H9 (cell line): ENCODE results near the gene ARRDC2. TPM values are rescaled to one million over a fixed set of nuclear protein-coding genes. Genes with fewer than 3 reads are reported as not detected.
A peak's percentile ranks its signal among the peaks of the same experiment; 100 is the strongest.

ENCODE experiments used
- DNase-seq: peaks from one replicate; pipeline ENCODE4 v3.0.0-alpha.2; 2017
- H2AFZ ChIP-seq: one replicate; pipeline ENCODE4 v1.6.1; 2013; ENCODE audit warnings: mild to moderate bottlenecking, low read length, control low read depth, moderate library complexity
- H2AK5ac ChIP-seq: 2 replicates; pipeline ENCODE4 v1.6.1; 2013; ENCODE audit warnings: low read length, control low read depth, mixed read lengths; ENCODE audit not compliant: insufficient read length
- H2BK120ac ChIP-seq: one replicate; pipeline ENCODE4 v1.6.1; 2013; ENCODE audit warnings: low read depth, mild to moderate bottlenecking, low read length, control low read depth, inconsistent platforms; ENCODE audit not compliant: poor library complexity, severe bottlenecking
- H2BK12ac ChIP-seq: 2 replicates; pipeline ENCODE4 v1.6.1; 2013; ENCODE audit warnings: low read length, control low read depth, mixed read lengths, low read depth; ENCODE audit not compliant: insufficient read length
- H2BK15ac ChIP-seq: 2 replicates; pipeline ENCODE4 v1.6.1; 2013; ENCODE audit warnings: low read depth, low read length, control low read depth
- H2BK20ac ChIP-seq: one replicate; pipeline ENCODE4 v1.6.1; 2013; ENCODE audit warnings: low read depth, mild to moderate bottlenecking, low read length, control low read depth, inconsistent platforms; ENCODE audit not compliant: poor library complexity, severe bottlenecking
- H2BK5ac ChIP-seq: 2 replicates; pipeline ENCODE4 v1.6.1; 2013; ENCODE audit warnings: low read length, control low read depth, mixed read lengths; ENCODE audit not compliant: insufficient read length
- H3K14ac ChIP-seq: 2 replicates; pipeline ENCODE4 v1.6.1; 2013; ENCODE audit warnings: low read length, control low read depth; ENCODE audit not compliant: insufficient read depth
- H3K18ac ChIP-seq: 2 replicates; pipeline ENCODE4 v1.6.1; 2013; ENCODE audit warnings: low read depth, mild to moderate bottlenecking, mixed read lengths, low read length, control low read depth; ENCODE audit not compliant: insufficient read length
- H3K23ac ChIP-seq: 2 replicates; pipeline ENCODE4 v1.6.1; 2013; ENCODE audit warnings: low read length, control low read depth, mixed read lengths, low read depth; ENCODE audit not compliant: insufficient read length
- H3K23me2 ChIP-seq: 2 replicates; pipeline ENCODE4 v1.6.1; 2013; ENCODE audit warnings: low read depth, mild to moderate bottlenecking, mixed read lengths, low read length, control low read depth; ENCODE audit not compliant: insufficient read length, poor library complexity, severe bottlenecking
- H3K27ac ChIP-seq: 2 replicates; pipeline ENCODE4 v1.5.1; 2013; ENCODE audit warnings: low read length, control low read depth, mixed read lengths, low read depth; ENCODE audit not compliant: insufficient read length
- H3K27me3 ChIP-seq: 2 replicates; pipeline ENCODE4 v1.6.1; 2013; ENCODE audit warnings: low read length, control low read depth, inconsistent platforms; ENCODE audit not compliant: insufficient read depth
- H3K4ac ChIP-seq: 2 replicates; pipeline ENCODE4 v1.6.1; 2013; ENCODE audit warnings: low read depth, mild to moderate bottlenecking, control low read depth, inconsistent platforms, low read length, moderate library complexity
- H3K4me1 ChIP-seq: 2 replicates; pipeline ENCODE4 v1.6.1; 2013; ENCODE audit warnings: low read length, control low read depth, inconsistent platforms; ENCODE audit not compliant: insufficient read depth
- H3K4me2 ChIP-seq: 2 replicates; pipeline ENCODE4 v1.6.1; 2013; ENCODE audit warnings: low read length, control low read depth, mixed read lengths; ENCODE audit not compliant: insufficient read length, insufficient read depth
- H3K56ac ChIP-seq: 2 replicates; pipeline ENCODE4 v1.6.1; 2013; ENCODE audit warnings: low read depth, mild to moderate bottlenecking, mixed read lengths, low read length, control low read depth; ENCODE audit not compliant: insufficient read length
- H3K79me1 ChIP-seq: 2 replicates; pipeline ENCODE4 v1.6.1; 2013; ENCODE audit warnings: low read depth, mild to moderate bottlenecking, moderate library complexity, low read length, control low read depth, inconsistent platforms; ENCODE audit not compliant: insufficient read depth, poor library complexity, severe bottlenecking
- H3K79me2 ChIP-seq: 2 replicates; pipeline ENCODE4 v1.6.1; 2013; ENCODE audit warnings: low read length, control low read depth, inconsistent platforms; ENCODE audit not compliant: insufficient read depth
- H3K9ac ChIP-seq: 2 replicates; pipeline ENCODE4 v1.6.1; 2013; ENCODE audit warnings: low read length, control low read depth, mixed read lengths; ENCODE audit not compliant: insufficient read length; ENCODE audit errors: extremely low read depth
- H3K9me3 ChIP-seq: one replicate; pipeline ENCODE4 v1.6.1; 2013; ENCODE audit warnings: low read depth, low read length, inconsistent platforms; ENCODE audit not compliant: control insufficient read depth
- H3T11ph ChIP-seq: one replicate; pipeline ENCODE4 v1.6.1; 2013; ENCODE audit warnings: mild to moderate bottlenecking, low read length, control low read depth, inconsistent platforms
- H4K20me1 ChIP-seq: one replicate; pipeline ENCODE4 v1.6.1; 2013; ENCODE audit not compliant: control insufficient read depth, insufficient read length, insufficient read depth
- H4K5ac ChIP-seq: 2 replicates; pipeline ENCODE4 v1.6.1; 2013; ENCODE audit warnings: low read depth, mild to moderate bottlenecking, mixed read lengths, low read length, control low read depth; ENCODE audit not compliant: insufficient read length
- H4K8ac ChIP-seq: replicated peaks from 2 replicates; pipeline ENCODE4 v1.6.1; 2013; ENCODE audit warnings: low read length, control low read depth, mixed read lengths, low read depth; ENCODE audit not compliant: insufficient read length
- H4K91ac ChIP-seq: 2 replicates; pipeline ENCODE4 v1.6.1; 2013; ENCODE audit warnings: low read depth, mild to moderate bottlenecking, moderate library complexity, mixed read lengths, low read length, control low read depth; ENCODE audit not compliant: insufficient read length
- H3K27ac Mint-ChIP-seq, 3 experiments: 2 replicates in 2 of 3; 3 replicates in 1 of 3; pipeline ENCODE4 v1.8.0; 2020 to 2021; ENCODE audit warnings: mixed read lengths in 3 of 3, mild to moderate bottlenecking in 1 of 3, moderate library complexity in 1 of 3
- H3K27me3 Mint-ChIP-seq: 2 replicates; pipeline ENCODE4 v1.8.0; 2021; ENCODE audit warnings: low read depth, mild to moderate bottlenecking, moderate library complexity, mixed read lengths
- H3K36me3 Mint-ChIP-seq, 3 experiments: 2 replicates in 2 of 3; 3 replicates in 1 of 3; pipeline ENCODE4 v1.8.0; 2020 to 2021; ENCODE audit warnings: low read depth in 3 of 3, mixed read lengths in 3 of 3; ENCODE audit not compliant: insufficient read depth in 1 of 3
- H3K4me1 Mint-ChIP-seq, 2 experiments: 2 replicates each; pipeline ENCODE4 v1.8.0; 2020; ENCODE audit warnings: mixed read lengths in 2 of 2
- H3K4me3 Mint-ChIP-seq, 2 experiments: 2 replicates in 1 of 2; 3 replicates in 1 of 2; pipeline ENCODE4 v1.8.0; 2020 to 2021; ENCODE audit warnings: mild to moderate bottlenecking in 2 of 2, mixed read lengths in 2 of 2, moderate library complexity in 1 of 2
- H3K9me3 Mint-ChIP-seq, 2 experiments: 2 replicates in 1 of 2; 3 replicates in 1 of 2; pipeline ENCODE4 v1.8.0; 2020; ENCODE audit warnings: mild to moderate bottlenecking in 2 of 2, mixed read lengths in 2 of 2, moderate library complexity in 1 of 2
- WGBS: extraction: QIAGEN DNeasy Blood & Tissue Kit; methylation state at CpG from one replicate; pipeline ENCODE4 v1.1.7; 2013; ENCODE audit warnings: missing lambda C conversion rate, low lambda C conversion rate, mixed read lengths; ENCODE audit not compliant: insufficient read length; ENCODE audit errors: extremely low coverage; 5-methylcytosine and 5-hydroxymethylcytosine counted together
- total RNA-seq: library from RNA; stranded (reverse); gene quantifications from 2 replicates; pipeline ENCODE4 v1.2.1, GENCODE V29; 2021
- TF ChIP-seq, protein P1 (sequence below): fragments of 200-600 bp; sonication (generic); conservative IDR thresholded peaks from 3 replicates; pipeline ENCODE4 v1.8.0; 2021; ENCODE audit warnings: antibody characterized with exemption, mild to moderate bottlenecking

The ARRDC2 gene
- total RNA-seq, 1 experiment from 2014 or later: 10.5 TPM

DNA sequence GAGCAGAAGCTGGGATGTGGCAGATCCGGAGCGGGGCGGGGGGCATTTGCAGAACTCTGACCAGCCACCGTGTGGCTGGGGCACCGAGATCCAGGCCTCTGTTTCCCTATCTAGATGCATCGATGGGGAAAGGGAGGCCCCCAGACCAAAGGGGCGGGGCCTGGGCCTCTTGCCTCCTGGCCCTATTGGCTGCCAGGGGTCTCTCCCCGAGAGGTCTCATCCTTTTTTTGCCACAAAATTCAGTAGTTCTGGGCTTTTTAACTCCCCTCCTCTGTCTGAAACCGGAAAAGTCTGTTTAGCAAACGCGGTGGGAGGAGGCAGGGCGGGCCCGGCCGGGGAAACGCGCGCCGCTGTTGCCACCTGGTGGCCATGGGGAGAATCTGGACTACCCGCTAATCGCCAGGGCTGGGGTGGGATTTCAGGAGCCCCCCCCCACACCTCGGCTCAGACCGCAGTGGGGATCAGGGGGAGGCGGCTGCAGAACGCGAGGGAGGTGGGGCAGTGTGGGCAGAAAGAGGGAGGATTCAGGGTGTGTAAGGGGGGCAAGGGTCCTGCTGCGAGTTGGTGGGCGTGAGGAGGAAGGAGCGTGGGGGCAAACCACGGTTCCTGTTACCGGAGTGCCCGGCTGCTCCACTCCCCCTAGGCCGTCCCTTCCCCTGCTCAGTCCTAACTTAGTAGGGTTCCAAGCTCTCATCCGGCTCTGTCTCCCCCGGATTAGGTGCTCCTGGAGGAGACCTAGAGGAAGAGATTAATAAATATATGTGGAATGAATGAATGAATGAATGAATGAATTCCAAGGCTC lies 50.4 kb downstream of the ARRDC2 start:
- no peak overlapping the region; the same call in 1 of the 2 replicates for H3K14ac ChIP-seq
- no peaks in the 10 kb centered on the region for H4K20me1 ChIP-seq
- H3K4me3 Mint-ChIP-seq: peak overlapping the region; percentile 59 to 66
- no peak overlapping the region for H2BK12ac ChIP-seq
- H3K9me3 ChIP-seq: no peaks in the 10 kb centered on the region
- no peak overlapping the region for H2AK5ac ChIP-seq
- no peak overlapping the region for H2BK120ac ChIP-seq
- H3K79me2 ChIP-seq: no peaks in the 10 kb centered on the region
- H3K4me2 ChIP-seq: peak overlapping the region; percentile 32
- H4K8ac ChIP-seq: no peak overlapping the region
- H3K27me3 ChIP-seq: no peaks in the 10 kb centered on the region
- peaks cover 6% of the 10 kb centered on the region; the same call in 1 of the 2 replicates for H3K27me3 Mint-ChIP-seq
- H3K27ac ChIP-seq: no peak overlapping the region
- no peak overlapping the region for H4K91ac ChIP-seq
- no peaks in the 10 kb centered on the region for H3K23me2 ChIP-seq
- peaks cover 0 to 2% of the 10 kb centered on the region in 2 experiments; a peak in 3 of 5 replicates for H3K9me3 Mint-ChIP-seq
- no peak overlapping the region for H2BK15ac ChIP-seq
- H3K4me1 Mint-ChIP-seq: peaks cover 0 to 19% of the 10 kb centered on the region in 2 experiments; a peak in 3 of 4 replicates
- no peak overlapping the region for H2BK5ac ChIP-seq
- H2AFZ ChIP-seq: no peak overlapping the region
- H3K36me3 Mint-ChIP-seq: no peaks in the 10 kb centered on the region
- peak overlapping the region in 2 of 3 experiments; percentile 58 to 79; a peak in 2 of 7 replicates for H3K27ac Mint-ChIP-seq
- H3K9ac ChIP-seq: no peak overlapping the region
- TF ChIP-seq, protein P1, sequence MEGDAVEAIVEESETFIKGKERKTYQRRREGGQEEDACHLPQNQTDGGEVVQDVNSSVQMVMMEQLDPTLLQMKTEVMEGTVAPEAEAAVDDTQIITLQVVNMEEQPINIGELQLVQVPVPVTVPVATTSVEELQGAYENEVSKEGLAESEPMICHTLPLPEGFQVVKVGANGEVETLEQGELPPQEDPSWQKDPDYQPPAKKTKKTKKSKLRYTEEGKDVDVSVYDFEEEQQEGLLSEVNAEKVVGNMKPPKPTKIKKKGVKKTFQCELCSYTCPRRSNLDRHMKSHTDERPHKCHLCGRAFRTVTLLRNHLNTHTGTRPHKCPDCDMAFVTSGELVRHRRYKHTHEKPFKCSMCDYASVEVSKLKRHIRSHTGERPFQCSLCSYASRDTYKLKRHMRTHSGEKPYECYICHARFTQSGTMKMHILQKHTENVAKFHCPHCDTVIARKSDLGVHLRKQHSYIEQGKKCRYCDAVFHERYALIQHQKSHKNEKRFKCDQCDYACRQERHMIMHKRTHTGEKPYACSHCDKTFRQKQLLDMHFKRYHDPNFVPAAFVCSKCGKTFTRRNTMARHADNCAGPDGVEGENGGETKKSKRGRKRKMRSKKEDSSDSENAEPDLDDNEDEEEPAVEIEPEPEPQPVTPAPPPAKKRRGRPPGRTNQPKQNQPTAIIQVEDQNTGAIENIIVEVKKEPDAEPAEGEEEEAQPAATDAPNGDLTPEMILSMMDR: peak; percentile 98
- H3K79me1 ChIP-seq: no peaks in the 10 kb centered on the region
- H3T11ph ChIP-seq: no peak overlapping the region
- WGBS: no CpG with 5 or more reads among the region's 34 CpGs
- no peaks in the 10 kb centered on the region for H3K4me1 ChIP-seq
- no peak overlapping the region for H3K56ac ChIP-seq
- no peak overlapping the region for H3K4ac ChIP-seq
- no peak overlapping the region for H2BK20ac ChIP-seq
- H4K5ac ChIP-seq: no peak overlapping the region
- peak overlapping the region; percentile 55 for H3K18ac ChIP-seq
- DNase-seq: peak; percentile 89
- H3K23ac ChIP-seq: no peak overlapping the region
